T-helper 22 cell (primary cell): Measurements from ENCODE around the gene SERINC5.

Experiments
- DNase-seq: peaks from one replicate; pipeline ENCODE4 v3.0.0-alpha.2; 2020; ENCODE audit warnings: low read depth

The SERINC5 gene

GRCh38 chr5:80067016-80067415 is 188.8 kb downstream of the SERINC5 start:
- DNase-seq: no peak

- DNase-seq: no peak
These were observed 191.7 kb downstream of the SERINC5 start for GRCh38 chr5:80064124-80064523.
